Suprapubic skin (tissue), 4 donors: ENCODE measurements around the gene EMC6.

ENCODE experiments used
- POLR2A ChIP-seq, 2 donors: fragments of 450-650 bp; IDR thresholded peaks; one replicate each; pipeline ENCODE4 v1.6.1; 2017; ENCODE audit warnings: antibody characterized with exemption in 2 of 2, mild to moderate bottlenecking in 2 of 2, moderate library complexity in 2 of 2
- POLR2AphosphoS5 ChIP-seq, 3 donors: sonication (generic); formaldehyde crosslinking; IDR thresholded peaks; one replicate each; pipeline ENCODE4 v1.6.1; 2017; ENCODE audit warnings: antibody characterized with exemption in 3 of 3
- TF ChIP-seq, protein P1 (sequence below), 2 donors: fragments of 200-600 bp in 1 of 2; fragments of 450-650 bp in 1 of 2; sonication (generic) in 1 of 2; IDR thresholded peaks; one replicate each; pipeline ENCODE4 v1.5.1; 2016 to 2019; ENCODE audit warnings: antibody characterized with exemption in 2 of 2, mild to moderate bottlenecking in 1 of 2, moderate library complexity in 1 of 2

DNA sequence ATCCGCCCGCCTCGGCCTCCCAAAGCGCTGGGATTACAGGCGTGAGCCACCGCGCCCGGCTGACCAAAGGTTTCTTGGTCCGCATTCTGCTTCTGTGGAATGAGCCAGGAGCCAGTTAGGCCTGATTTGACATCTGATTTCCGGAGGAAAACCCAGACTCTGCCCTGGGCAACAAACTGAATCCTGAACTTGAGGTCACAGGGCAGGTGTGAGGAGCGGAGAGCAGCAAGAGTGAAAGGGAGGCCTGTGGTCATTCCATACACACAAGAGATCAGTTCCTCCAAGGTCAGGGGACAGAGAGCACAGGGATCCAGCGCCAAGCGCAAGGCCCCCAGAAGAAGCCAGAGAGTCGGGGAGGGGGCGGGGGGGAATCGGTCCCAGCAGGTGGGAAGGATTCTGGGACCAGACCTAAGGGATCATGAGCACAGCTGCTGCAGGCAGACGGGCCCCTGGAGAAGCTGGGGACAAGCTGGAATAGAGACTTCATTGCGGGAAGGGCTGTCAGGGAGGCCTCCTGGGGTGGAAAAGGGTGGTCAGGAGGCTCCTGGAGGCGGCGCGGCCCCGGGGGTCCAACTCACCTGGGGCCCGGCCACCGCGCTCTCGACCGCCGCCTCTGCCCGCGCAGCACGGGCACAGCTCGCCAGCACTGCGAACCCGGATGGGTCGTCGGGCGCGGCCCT lies 33.0 kb upstream of the EMC6 start:
- TF ChIP-seq, protein P1, sequence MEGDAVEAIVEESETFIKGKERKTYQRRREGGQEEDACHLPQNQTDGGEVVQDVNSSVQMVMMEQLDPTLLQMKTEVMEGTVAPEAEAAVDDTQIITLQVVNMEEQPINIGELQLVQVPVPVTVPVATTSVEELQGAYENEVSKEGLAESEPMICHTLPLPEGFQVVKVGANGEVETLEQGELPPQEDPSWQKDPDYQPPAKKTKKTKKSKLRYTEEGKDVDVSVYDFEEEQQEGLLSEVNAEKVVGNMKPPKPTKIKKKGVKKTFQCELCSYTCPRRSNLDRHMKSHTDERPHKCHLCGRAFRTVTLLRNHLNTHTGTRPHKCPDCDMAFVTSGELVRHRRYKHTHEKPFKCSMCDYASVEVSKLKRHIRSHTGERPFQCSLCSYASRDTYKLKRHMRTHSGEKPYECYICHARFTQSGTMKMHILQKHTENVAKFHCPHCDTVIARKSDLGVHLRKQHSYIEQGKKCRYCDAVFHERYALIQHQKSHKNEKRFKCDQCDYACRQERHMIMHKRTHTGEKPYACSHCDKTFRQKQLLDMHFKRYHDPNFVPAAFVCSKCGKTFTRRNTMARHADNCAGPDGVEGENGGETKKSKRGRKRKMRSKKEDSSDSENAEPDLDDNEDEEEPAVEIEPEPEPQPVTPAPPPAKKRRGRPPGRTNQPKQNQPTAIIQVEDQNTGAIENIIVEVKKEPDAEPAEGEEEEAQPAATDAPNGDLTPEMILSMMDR (IDR thresholded peaks at IDR 0.05), result no peak
- TF ChIP-seq POLR2A (IDR thresholded peaks at IDR 0.05), result no peak
- TF ChIP-seq POLR2AphosphoS5 (IDR thresholded peaks at IDR 0.05), result no peak
